ENCODE results near the gene DUS2.
"Not testable (repeated sequence)": the region's sequence is repeated elsewhere in the genome, so short reads cannot be mapped to it uniquely, and the experiment has no call there.

DUS2 gene

DNA sequence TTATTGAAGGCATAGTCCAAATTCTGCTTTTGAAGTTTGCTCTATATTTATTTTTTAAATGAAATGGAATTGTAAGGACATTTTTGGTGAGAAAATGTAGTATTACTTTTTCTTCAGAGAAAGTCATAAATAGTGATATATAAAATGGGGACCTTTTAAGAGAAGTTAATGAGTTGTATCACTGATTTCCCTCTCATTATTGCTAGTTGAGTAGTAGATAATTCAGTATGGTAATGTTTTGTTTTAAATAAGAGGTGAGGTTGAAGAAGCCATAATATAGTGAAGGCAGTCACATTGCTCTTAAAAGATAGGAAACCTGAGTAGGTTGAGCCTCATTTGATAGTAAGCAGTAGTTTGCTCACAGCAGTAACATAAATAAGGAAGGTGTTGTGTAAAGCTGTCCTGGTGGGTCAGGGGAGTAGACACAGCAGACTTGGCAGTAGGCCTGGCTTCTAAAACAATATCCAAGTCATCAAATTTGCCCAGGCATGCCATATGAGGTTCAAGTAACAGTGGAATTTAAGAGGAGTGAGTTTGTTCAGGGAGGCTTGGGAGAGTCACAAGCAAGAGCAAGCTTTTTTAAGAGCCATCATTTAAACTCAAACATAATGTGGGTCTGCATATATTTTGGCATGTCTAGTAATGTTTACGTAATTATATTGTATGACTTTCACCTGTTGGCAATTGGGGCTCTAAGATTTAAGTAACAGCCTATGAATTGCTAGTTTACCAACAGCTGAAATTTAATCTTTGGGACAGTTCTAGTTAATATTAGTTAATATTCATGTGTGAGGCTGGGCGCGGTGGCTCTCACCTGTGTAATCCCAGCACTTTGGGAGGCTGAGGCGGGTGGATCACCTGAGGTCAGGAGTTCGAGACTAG lies 68.5 kb downstream of the DUS2 start:
- DNase-seq (ENCODE audit: low read depth), result no peak

DNA sequence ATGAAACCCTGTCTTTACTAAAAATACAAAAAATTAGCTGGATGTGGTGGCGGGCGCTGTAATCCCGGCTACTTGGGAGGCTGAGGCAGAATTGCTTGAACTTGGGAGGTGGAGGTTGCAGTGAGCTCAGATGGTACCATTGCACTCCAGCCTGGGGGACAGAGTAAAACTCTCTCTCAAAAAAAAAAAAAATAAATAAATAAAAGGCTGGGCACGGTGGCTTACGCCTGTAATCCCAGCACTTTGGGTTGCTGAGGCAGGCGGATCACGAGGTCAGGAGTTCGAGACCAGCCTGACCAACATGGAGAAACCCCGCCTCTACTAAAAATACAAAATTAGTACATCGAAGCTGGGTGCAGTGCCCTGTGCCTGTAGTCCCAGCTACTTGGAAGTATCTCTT lies 69.2 kb downstream of the DUS2 start:
- not testable (repeated sequence) for DNase-seq (ENCODE audit: low read depth)

DNA sequence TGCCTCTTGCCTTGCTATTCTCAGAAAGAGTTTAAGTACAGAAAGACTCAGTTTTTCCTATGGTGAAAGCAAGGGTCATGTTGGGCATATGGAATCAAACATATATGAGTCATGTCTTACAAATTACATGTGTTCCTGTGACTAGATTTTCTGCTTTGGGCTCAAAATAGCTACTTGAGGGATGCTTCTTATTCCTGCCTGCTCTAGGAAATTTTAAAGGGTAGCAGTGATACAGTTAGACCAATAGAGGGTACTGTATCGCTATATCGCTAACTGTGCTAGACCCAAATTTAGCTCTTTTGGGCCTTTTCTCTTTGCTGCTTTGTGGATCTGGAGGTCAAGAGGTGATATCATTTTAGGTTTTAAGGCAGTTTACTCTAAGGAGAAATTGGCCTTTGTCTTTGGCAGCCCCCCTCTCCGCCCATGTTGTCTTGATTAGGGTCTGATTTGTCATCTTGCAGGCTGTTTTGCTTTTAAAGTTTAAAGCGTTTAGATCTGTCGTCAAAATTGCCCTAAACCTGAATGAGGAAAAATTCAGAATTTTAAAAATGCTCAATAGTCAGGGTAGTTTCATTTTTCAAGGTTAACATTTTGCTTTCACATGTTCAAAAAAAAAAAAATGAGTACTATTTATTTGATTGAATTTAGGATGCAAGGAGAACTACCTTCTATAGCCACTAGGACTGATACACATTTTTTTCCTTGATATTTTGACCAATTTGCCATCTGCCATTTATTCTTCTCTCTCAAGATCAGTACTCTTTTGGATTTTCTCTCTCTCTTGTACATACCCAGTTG lies 70.9 kb downstream of the DUS2 start:
- DNase-seq (ENCODE audit: low read depth), result no peak

DNA sequence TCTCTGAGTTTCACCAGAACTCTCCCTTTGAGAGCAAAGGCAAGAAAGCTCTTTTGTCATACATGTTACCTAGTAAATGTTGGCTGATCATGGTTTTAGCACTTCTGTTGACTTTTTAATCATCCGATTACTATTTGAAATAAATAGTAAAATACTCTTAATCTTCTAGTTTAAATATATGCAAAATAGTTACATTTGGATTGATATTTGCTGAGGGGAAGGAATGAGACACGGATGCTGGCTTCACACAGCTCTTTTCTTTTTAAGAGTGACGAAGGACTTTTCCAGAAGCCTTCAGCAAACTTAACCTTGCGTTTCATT lies 71.5 kb downstream of the DUS2 start:
- DNase-seq (ENCODE audit: low read depth), result no peak

DNA sequence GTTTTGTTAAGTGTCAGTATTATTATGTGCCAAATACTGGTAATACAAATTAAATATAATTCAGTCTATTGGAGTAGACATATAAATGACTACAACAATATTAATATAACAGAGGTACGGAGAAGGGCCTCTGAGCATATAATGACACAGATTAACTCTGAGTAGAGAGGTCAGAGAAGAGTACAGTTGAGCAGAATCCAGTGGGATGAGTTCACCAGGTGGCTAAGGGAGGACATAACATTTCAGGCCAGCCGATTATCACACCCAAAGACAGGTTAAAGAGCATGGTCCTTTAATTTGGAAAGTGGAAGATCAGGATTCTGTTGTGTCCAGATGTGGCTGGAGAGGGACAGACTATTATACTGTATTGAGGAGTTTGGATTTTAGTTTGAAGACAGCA lies 73.4 kb downstream of the DUS2 start:
- no peak for DNase-seq (ENCODE audit: low read depth)

DNA sequence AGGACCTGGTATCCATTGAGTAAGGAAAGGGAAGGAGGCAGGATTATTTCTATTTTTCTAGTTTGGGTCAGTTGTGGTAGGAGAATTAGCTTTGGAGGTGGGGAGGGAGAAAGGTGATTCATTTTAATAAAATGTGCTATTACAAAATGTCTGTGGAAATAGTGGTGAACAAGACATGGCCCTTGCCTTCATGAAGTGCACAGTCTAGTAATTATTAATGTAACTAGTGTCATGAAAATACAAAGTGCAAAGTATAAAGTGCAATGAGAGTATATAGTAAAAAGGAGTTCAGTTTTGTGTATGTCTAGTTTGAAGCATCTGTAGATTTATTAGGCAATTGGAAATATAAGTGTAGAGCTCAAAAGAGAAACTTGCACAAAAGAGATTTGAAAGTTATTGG lies 74.0 kb downstream of the DUS2 start:
- DNase-seq (ENCODE audit: low read depth), result no peak

DNA sequence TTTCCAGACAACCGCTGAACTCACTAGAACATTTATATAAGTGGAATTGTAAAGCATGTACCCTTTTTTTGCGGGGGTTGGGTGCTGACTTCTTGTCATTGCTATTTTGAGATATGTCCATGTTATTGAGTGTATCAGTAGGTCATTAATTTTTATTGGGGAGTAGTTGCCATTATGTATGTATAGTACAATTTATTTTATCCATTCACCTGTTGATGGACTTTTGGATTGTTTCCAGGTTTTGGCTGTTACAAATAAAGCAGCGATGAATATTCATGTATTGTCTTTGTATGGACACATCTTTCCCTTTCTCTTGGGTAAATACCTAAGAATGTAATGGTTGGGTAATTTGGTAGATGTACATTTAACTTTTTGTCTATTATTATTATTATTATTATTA lies 74.8 kb downstream of the DUS2 start:
- no peak for DNase-seq (ENCODE audit: low read depth)

DNA sequence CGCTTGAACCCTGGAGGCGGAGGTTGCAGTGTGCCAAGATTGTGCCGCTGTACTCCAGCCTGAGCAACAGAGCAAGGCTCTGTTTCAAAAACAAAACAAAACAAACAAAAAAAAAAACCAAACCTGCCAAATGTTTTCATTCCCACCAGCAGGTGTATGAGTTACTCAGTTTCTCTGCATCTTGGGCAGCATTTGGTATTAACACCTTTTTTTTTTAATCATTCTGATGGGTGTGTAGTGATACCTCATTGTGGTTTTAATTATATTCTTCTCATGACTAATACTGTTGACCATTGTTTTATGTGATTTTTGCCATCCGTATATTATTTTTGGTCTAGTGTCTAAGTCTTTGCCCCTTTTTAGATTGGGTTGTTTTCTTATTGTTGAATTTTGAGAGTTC lies 77.4 kb downstream of the DUS2 start:
- DNase-seq (ENCODE audit: low read depth), result no peak

DNA sequence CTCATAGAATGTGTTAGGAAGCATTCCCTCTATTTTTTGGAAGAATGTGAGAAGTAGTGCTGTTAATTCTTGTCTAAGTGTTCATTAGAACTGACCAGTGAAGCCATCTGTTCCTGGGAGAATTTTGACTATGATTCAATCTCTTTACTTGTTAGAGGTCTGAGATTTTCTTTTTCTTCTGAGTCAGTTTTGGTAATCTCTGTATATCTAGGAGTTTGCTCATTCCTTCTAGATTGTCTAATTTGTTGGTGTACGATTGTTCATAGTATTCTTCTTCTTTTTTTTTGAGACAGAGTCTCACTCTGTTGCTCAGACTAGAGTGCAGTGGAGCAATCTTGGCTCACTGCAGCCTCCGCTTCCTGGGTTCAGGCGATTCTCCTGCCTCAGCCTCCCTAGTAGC lies 82.5 kb downstream of the DUS2 start:
- no peak for DNase-seq (ENCODE audit: low read depth)

DNA sequence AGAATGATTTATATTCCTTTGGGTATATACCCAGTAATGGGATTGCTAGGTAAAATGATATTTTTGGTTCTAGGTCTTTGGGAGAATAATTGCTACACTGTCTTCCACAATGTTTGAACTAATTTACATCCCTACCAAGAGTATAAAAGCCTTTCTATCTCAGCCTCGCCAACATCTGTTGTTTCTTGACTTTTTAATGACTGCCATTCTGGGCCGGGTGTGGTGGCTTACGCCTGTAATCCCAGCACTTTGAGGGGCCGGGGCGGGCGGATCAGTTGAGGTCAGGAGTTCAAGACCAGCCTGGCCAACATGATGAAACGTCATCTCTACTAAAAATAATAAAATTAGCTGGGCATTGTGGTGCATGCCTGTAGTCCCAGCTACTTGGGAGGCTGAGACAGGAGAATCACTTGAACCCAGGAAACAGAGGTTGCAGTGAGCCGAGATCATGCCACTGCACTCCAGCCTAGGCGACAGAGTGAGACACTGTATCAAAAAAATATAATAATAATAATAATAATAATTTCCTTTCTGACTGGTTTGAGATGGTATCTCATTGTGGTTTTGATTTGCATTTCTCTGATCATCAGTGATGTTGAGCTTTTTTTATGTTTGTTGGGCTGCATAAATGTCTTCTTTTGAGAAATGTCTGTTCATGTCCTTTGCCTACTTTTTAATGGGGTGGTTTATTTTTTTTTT lies 84.3 kb downstream of the DUS2 start:
- DNase-seq (ENCODE audit: low read depth), result not testable (repeated sequence)

DNA sequence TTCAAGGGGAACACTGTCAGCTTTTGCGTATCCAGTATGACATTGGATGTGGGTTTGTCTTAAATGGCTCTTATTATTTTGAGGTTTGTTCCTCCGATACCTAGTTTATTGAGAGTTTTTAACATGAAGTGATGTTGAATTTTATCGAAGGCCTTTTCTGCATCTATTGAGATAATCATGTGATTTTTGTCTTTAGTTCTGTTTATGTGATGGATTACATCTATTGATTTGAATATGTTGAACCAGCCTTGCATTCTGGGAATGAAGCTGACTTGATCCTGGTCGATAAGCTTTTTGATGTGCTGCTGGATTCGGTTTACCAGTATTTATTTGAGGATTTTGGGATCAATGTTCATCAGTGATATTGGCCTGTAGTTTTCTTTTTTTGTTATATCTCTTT lies 86.1 kb downstream of the DUS2 start:
- not testable (repeated sequence) for DNase-seq (ENCODE audit: low read depth)

DNA sequence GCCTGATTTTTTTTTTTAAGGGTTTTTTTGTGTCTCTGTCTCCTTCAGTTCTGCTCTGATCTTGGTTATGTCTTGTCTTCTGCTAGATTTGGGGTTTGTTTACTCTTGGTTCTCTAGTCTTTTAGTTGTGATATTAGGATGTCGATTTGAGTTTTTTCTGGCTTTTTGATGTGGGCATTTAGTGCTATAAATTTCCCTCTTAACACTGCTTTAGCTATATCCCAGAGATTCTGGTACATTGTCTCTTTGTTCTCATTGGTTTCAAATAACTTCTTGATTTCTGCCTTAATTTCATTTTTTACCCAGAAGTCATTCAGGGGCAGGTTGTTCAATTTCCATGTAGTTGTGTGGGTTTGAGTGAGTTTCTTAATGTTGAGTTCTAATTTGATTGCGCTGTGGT lies 87.5 kb downstream of the DUS2 start:
- DNase-seq (ENCODE audit: low read depth), result not testable (repeated sequence)

DNA sequence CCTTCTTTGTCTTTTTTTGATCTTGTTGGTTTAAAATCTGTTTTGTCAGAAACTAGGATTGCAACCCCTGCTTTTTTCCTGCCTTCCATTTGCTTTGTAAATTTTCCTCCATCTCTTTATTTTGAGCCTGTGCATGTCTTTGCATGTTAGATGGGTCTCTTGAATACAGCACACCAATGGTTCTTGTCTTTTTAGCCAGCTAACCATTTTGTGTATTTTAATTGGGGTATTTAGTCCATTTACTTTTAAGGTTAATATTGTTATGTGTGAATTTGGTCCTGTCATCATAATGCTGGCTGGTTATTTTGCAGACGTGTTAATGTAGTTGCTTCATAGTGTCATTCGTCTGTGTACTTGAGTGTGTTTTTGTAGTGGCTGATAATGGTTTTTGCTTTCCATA lies 88.3 kb downstream of the DUS2 start:
- no peak for DNase-seq (ENCODE audit: low read depth)

DNA sequence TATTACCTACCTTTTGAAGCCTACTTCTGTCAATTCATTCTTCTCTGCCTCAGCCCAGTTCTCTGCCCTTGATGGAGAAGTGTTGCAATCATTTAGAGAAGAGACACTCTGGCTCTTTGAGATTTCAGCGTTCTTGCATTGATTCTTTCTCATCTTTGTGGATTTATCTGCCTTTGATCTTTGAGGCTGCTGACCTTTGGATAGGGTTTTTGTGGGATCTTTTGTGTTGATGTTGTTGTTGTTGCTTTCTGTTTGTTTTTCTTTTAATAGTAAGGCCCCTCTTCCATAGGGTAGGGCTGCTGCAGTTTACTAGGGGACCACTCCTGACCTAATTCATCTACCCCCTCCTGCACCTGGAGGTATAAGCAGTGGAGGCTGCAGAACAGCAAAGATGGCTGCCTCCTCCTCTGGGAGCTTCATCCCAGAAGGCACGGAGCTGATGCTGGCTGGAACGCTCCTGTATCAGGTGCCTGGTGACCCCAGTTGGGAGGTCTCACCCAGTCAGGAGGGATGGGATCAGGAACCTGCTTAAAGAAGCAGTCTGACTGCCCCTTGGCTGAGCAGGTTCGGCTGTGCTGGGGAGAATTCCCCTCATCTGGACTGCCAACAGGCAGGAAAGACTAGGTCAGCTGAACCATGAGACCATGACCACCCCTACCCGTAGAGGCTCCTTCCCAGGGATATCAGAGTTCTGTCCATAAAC lies 90.1 kb downstream of the DUS2 start:
- no peak for DNase-seq (ENCODE audit: low read depth)

DNA sequence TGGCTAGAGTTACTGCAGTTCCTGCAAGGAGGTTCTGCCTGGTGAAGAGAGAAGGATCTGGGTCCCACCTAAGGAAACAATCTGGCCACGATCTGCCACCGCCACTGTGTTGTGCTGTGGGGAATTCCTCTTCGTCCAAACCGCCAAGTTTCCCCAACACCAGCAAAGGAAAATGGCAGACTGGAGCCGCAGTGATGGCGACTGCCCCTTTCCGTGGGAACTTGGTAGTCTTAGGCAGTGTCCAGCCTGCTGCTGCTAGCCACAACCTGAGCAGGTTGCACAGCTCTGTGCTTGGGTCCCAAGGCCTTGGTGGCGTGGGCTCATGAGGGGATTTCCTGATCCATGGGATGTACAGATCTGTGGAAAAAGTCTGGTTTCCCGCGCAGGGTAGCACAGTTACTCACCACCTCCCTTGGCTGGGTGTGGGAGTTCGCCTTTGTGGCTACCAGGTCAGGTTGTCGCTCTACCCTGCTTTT lies 90.7 kb downstream of the DUS2 start:
- no peak for DNase-seq (ENCODE audit: low read depth)

DNA sequence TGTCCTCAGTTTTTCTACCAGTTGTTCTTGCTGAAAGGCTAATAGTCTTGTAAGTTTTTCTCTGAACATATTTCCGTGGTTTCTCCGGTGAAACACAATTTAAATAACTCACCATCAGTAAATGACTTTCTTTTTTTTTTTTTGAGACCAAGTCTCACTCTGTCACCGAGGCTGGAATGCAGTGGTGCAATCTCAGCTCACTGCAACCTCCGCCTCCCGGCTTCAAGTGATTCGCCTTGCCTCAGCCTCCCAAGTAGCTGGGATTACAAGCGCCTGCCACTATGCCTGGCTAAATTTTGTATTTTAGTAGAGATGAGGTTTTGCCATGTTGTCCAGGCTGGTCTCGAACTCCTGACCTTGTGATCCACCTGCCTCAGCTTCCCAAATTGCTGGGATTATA lies 91.9 kb downstream of the DUS2 start:
- DNase-seq (ENCODE audit: low read depth), result not testable (repeated sequence)

DNA sequence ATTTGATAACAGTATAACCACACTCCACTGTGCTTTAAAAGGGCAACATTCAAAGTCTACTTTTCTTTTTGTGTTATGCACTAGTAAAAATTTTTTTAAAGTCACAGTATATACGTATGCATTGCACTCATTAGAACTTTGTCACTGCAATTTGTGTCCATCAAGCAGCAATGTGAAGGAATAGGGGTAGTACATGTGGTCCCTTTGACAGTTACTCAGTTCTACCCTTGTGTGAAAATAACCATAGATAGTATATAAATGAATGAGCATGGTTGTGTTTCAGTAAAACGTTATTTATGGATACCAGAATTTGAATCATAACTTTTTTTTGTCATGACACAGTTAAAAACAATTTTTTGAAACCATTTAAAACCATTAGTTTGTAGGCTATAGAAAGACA lies 92.8 kb downstream of the DUS2 start:
- DNase-seq (ENCODE audit: low read depth), result no peak

DNA sequence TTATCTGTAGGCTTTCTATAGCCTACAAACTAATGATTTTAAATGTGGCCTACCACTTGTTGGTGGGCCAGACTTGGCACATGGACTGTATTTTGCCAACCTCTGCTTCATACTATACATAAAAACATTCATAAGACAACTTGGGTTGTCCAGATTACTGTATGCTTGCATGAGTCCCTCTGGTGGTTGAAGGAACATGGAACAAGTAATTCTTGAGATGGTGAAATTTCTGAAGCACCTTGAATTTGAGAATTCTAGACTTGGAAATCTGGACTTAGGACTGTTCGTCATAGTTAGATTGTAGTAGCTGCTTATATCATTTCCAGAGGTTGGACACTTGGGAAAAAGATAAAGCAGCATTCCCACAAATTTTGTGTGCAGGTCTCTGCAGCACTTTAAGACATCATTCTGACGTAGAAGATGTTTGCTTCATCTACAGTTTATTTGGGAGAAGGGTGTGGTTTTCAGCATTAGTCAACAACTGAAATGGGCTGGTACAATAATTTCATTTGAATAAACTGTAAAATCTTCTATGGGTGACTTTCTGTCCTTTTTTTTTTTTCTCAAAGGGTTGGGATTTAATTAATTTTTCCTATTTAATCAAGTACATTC lies 93.3 kb downstream of the DUS2 start:
- DNase-seq (ENCODE audit: low read depth), result no peak

DNA sequence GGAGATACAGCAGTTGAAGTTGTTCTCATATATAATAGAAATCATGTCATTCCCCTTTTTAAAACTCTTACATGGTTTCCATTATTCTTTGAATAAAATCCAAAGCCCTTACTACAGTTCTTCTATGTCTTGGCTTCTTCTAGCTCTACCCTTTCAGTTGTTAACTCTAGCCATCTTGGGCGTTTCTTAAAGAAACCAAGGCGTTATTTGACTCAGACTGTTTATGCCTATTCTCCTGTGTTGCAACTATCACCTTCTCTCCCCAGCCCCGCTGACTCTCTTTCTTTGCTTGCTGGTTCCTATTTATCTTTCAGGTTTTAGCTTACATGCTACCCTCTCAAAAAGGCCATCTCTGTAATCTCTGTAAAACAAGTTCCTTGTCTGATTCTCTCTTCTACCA lies 94.8 kb downstream of the DUS2 start:
- DNase-seq (ENCODE audit: low read depth), result no peak

DNA sequence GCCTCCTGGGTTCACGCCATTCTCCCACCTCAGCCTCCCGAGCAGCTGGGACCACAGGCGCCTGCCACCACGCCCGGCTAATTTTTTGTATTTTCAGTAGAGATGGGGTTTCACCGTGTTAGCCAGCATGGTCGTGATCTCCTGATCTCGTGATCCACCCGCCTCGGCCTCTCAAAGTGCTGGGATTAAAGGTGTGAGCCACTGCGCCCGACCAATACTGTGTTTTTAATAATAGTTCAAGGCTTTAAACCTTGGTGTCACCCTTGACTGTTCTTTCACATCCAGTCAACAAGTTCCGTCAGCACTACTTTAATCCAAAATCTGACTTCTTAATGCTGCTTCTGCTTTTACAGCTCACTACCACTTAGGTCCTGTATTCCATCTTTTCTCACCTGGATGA lies 95.9 kb downstream of the DUS2 start:
- not testable (repeated sequence) for DNase-seq (ENCODE audit: low read depth)

DNA sequence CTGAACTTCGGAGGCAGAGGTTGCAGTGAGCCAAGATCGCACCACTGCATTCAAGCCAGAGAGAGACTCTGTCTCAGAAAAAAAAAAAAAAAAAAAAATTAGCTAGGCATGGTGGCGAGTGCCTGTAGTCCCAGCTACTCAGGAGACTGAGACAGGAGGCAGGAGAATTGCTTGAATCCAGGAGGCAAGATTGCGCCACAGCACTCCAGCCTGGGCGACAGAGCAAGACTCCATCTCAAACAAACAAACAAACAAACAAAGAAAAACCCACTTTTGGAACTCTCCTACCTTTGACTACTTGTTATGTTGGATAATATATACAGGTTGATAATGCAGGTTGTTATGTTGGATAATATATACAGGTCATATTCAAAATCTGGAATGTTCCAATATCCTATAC lies 97.4 kb downstream of the DUS2 start:
- not testable (repeated sequence) for DNase-seq (ENCODE audit: low read depth)

DNA sequence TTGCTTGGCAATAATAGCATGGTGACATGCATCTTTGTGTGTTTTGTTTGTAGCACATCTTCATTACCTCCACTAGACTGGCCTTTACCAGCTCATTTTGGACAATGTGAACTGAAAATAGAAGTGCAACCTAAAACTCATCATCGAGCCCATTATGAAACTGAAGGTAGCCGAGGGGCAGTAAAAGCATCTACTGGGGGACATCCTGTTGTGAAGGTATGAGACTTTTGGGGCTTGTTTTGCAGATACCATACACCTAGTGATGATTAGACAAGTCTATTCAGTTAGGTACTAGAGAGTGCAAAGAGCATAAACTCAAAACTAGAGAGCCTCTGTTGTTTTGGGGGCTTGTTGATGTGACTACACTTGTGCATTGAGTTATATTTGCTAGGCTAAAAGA lies 103.3 kb downstream of the DUS2 start:
- no peak for DNase-seq (ENCODE audit: low read depth)

All from activated T-cell treated with anti-CD3 and anti-CD28 coated beads for 1 hour (primary cell).